SK-N-MC (cell line): Measurements from ENCODE around the gene COL12A1.

ENCODE experiments used
- DNase-seq: peaks from one replicate; pipeline ENCODE4 v3.0.0-alpha.2; 2011; ENCODE audit warnings: low read depth, low spot score
- H3K27ac ChIP-seq: fragments of 200-600 bp; sonication (generic); 2 replicates; pipeline ENCODE4 v1.5.1; 2016; ENCODE audit warnings: mixed run types
- H3K36me3 ChIP-seq: fragments of 200-600 bp; sonication (generic); 2 replicates; pipeline ENCODE4 v1.6.1; 2017; ENCODE audit warnings: antibody characterized with exemption, low read length, mixed read lengths; ENCODE audit not compliant: insufficient read depth
- H3K4me3 ChIP-seq: fragments of 200-600 bp; sonication (generic); 2 replicates; pipeline ENCODE4 v1.5.1; 2016
- H3K9ac ChIP-seq: fragments of 200-600 bp; sonication (generic); 2 replicates; pipeline ENCODE4 v1.8.0; 2017; ENCODE audit warnings: mixed run types, mixed read lengths; ENCODE audit not compliant: insufficient read length
- H3K9me3 ChIP-seq: fragments of 200-600 bp; sonication (generic); 2 replicates; pipeline ENCODE4 v1.6.1; 2017; ENCODE audit warnings: low read depth, mild to moderate bottlenecking, antibody characterized with exemption, low read length, moderate library complexity, mixed read lengths
- EZH2 ChIP-seq: fragments of 200-600 bp; sonication (generic); IDR thresholded peaks from one replicate; pipeline ENCODE4 v1.6.1; 2017; ENCODE audit warnings: antibody characterized with exemption
- FOXP2 ChIP-seq: optimal IDR thresholded peaks from 2 replicates; pipeline ENCODE3; 2011; ENCODE audit warnings: mild to moderate bottlenecking, moderate library complexity; ENCODE audit not compliant: insufficient read depth; ENCODE audit errors: extremely low read length, control extremely low read depth
- POLR2AphosphoS5 ChIP-seq: IDR thresholded peaks from 2 replicates; pipeline ENCODE4 v1.6.1; 2012; ENCODE audit warnings: mild to moderate bottlenecking, low read depth, low read length, borderline replicate concordance

COL12A1 gene

DNA sequence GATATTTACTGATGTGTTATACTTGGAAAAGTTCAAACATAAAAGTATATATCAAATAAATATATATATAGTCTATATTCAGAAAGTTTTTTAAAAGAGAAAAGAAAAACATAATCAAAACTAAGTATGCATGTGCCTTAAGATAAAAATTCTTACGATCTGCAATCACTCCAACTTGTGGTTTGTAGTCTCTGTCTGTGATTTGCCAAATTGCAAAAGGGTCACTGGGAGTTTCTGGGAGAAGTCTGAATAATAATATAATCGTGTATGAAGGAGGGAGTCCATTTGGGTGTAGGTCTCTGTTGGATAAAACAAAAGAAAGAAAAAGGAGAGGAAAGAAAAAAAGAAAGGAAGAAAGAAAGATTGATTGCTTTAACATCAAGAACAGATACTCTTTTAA is 92.4 kb downstream of the COL12A1 start:
- DNase-seq = no peak
- Histone ChIP-seq H3K36me3 (no peaks in the 10 kb centered on the region), H3K9ac (no peak overlapping the region), H3K9me3 (no peaks in the 10 kb centered on the region), H3K4me3 (no peak overlapping the region), H3K27ac (no peak overlapping the region)
- no peak for TF ChIP-seq FOXP2
- TF ChIP-seq POLR2AphosphoS5 = no peak
- TF ChIP-seq EZH2 = no peak

- no peak for DNase-seq
- Histone ChIP-seq H3K27ac (no peak overlapping the region), H3K4me3 (no peak overlapping the region), H3K36me3 (no peaks in the 10 kb centered on the region), H3K9ac (no peak overlapping the region), H3K9me3 (no peaks in the 10 kb centered on the region)
- no peak for TF ChIP-seq EZH2
- TF ChIP-seq FOXP2 = no peak
- TF ChIP-seq POLR2AphosphoS5 = no peak
Measured at GRCh38 chr6:75109765-75110164, 96.1 kb downstream of the COL12A1 start.

- Histone ChIP-seq H3K27ac (no peak overlapping the region), H3K9ac (no peak overlapping the region), H3K9me3 (no peaks in the 10 kb centered on the region), H3K36me3 (no peaks in the 10 kb centered on the region), H3K4me3 (no peak overlapping the region)
- no peak for DNase-seq
- TF ChIP-seq EZH2 (no peak), POLR2AphosphoS5 (no peak), FOXP2 (no peak)
Measured at GRCh38 chr6:75109022-75109421, 96.8 kb downstream of the COL12A1 start.

- no peak overlapping the region for H3K4me3 ChIP-seq
- TF ChIP-seq POLR2AphosphoS5 = no peak
- no peak for TF ChIP-seq FOXP2
- TF ChIP-seq EZH2 = no peak
- no peak for DNase-seq
- H3K9me3 ChIP-seq = no peaks in the 10 kb centered on the region
- no peak overlapping the region for H3K9ac ChIP-seq
- no peaks in the 10 kb centered on the region for H3K36me3 ChIP-seq
- H3K27ac ChIP-seq = no peak overlapping the region
Measured at GRCh38 chr6:75108333-75108974, 97.4 kb downstream of the COL12A1 start.

- Histone ChIP-seq H3K9ac (no peak overlapping the region), H3K9me3 (no peaks in the 10 kb centered on the region), H3K27ac (no peak overlapping the region), H3K36me3 (no peaks in the 10 kb centered on the region), H3K4me3 (no peak overlapping the region)
- no peak for DNase-seq
- TF ChIP-seq EZH2 = no peak
- no peak for TF ChIP-seq FOXP2
Measured at GRCh38 chr6:75107913-75108312, 97.9 kb downstream of the COL12A1 start.

GRCh38 chr6:75106426-75106825 is 99.4 kb downstream of the COL12A1 start:
- H3K9me3 ChIP-seq = no peaks in the 10 kb centered on the region
- H3K4me3 ChIP-seq = no peak overlapping the region
- no peak overlapping the region for H3K9ac ChIP-seq
- no peak overlapping the region for H3K27ac ChIP-seq
- no peaks in the 10 kb centered on the region for H3K36me3 ChIP-seq
- TF ChIP-seq EZH2 = no peak
- TF ChIP-seq FOXP2 = no peak
- TF ChIP-seq POLR2AphosphoS5 = no peak
- no peak for DNase-seq

DNA sequence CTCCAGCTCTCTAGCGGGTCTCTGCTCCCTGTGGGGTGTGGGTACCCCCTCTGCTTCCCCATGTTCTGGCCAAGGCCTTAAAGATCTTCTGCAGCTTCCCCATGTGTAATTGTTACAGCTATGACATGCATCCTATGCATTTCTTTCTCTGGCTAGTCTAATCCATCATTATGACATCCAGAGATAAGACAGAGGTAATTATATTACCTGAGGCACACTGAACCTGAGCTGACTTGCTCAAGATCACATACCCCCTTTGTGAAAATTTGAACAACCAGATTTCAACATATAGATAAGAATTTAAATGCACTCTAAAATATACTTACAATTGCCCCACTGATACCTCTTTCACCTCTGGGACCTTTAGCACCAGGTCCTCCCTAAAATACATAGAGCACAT is 102.4 kb downstream of the COL12A1 start:
- H3K9ac ChIP-seq = no peak overlapping the region
- no peak for DNase-seq
- no peaks in the 10 kb centered on the region for H3K9me3 ChIP-seq
- no peak overlapping the region for H3K4me3 ChIP-seq
- no peaks in the 10 kb centered on the region for H3K36me3 ChIP-seq
- TF ChIP-seq FOXP2 = no peak
- no peak for TF ChIP-seq POLR2AphosphoS5
- no peak for TF ChIP-seq EZH2
- H3K27ac ChIP-seq = no peak overlapping the region

- Histone ChIP-seq H3K36me3 (no peaks in the 10 kb centered on the region), H3K9ac (no peak overlapping the region), H3K9me3 (no peaks in the 10 kb centered on the region), H3K27ac (no peak overlapping the region), H3K4me3 (no peak overlapping the region)
- no peak for DNase-seq
- TF ChIP-seq FOXP2 (no peak), EZH2 (no peak), POLR2AphosphoS5 (no peak)
Measured at GRCh38 chr6:75102301-75102700, 103.6 kb downstream of the COL12A1 start.

- H3K9me3 ChIP-seq = no peaks in the 10 kb centered on the region
- H3K4me3 ChIP-seq = no peak overlapping the region
- no peak for TF ChIP-seq EZH2
- TF ChIP-seq POLR2AphosphoS5 = no peak
- TF ChIP-seq FOXP2 = no peak
- no peak overlapping the region for H3K27ac ChIP-seq
- no peaks in the 10 kb centered on the region for H3K36me3 ChIP-seq
- DNase-seq = no peak
- no peak overlapping the region for H3K9ac ChIP-seq
Measured at GRCh38 chr6:75101896-75102295, 104.0 kb downstream of the COL12A1 start.
